ENCODE results near the gene AJM1.

- TF ChIP-seq POLR2A (IDR thresholded peaks at IDR 0.05): peak; percentile 77
- peak in 1 of 4 experiments; percentile 40 for TF ChIP-seq CTCF (IDR thresholded peaks at IDR 0.05)
- TF ChIP-seq POLR2AphosphoS5 (IDR thresholded peaks at IDR 0.05): peak; percentile 89
These were observed 43.8 kb downstream of the AJM1 start, which contains the start of gene TRAF2 for GRCh38 chr9:136885950-136886578.

Measured in prostate gland (tissue), 2 donors.